Colonic mucosa (tissue), 4 donors: ENCODE data around the gene CYS1. TPM values are rescaled to one million over a fixed set of nuclear protein-coding genes. Genes with fewer than 3 reads are reported as not detected.
"Not testable (repeated sequence)": the region's sequence is repeated elsewhere in the genome, so short reads cannot be mapped to it uniquely, and the experiment has no call there.

Experiments
- DNase-seq: peaks from one replicate; pipeline ENCODE4 v3.0.0-alpha.2; 2020
- H3K27ac ChIP-seq: fragments of 200-600 bp; one replicate; pipeline ENCODE4 v1.8.0; 2021
- H3K27me3 ChIP-seq: fragments of 200-600 bp; one replicate; pipeline ENCODE4 v1.8.0; 2021
- H3K36me3 ChIP-seq: fragments of 200-600 bp; one replicate; pipeline ENCODE4 v1.8.0; 2021
- H3K4me1 ChIP-seq: fragments of 200-600 bp; one replicate; pipeline ENCODE4 v1.8.0; 2021; ENCODE audit warnings: mild to moderate bottlenecking
- H3K4me3 ChIP-seq: fragments of 200-600 bp; one replicate; pipeline ENCODE4 v1.8.0; 2021
- H3K9ac ChIP-seq, 2 donors: one replicate each; pipeline ENCODE4 v1.7.0; 2013; ENCODE audit warnings: control low read depth in 2 of 2, low read depth in 2 of 2, low read length in 2 of 2
- H3K9me3 ChIP-seq: fragments of 200-600 bp; one replicate; pipeline ENCODE4 v1.8.0; 2021
- CTCF ChIP-seq: fragments of 200-600 bp; IDR thresholded peaks from one replicate; pipeline ENCODE4 v1.8.0; 2022; ENCODE audit warnings: antibody characterized with exemption, mild to moderate bottlenecking
- intact Hi-C: fragments of 100-400 bp; cut with DNase I; formaldehyde crosslinking; loops from one replicate; pipeline ENCODE4 v1.14.1; 2022
- total RNA-seq, 2 donors: library from RNA; stranded (reverse); fragmentation: NEBNext Ultra II Directional in 1 of 2; extraction: Animal tissue kit (Norgen Biotek cat#: 25700) in 1 of 2; gene quantifications; one replicate each; pipeline ENCODE4 v1.2.1, GENCODE V29; 2021
- donor health status: healthy.
- donor health status: DM: no; HTN: no; CAD: no.
- donor health status: DM: no; HTN: no; CAD: no.

The CYS1 gene
- total RNA-seq, 2 donors from 2014 or later: 0.52 to 2.5 TPM

GRCh38 chr2:10097352-10098148, 17.3 kb upstream of the CYS1 start:
- H3K27me3 ChIP-seq: no peaks in the 10 kb centered on the region
- no peaks in the 10 kb centered on the region for H3K36me3 ChIP-seq
- DNase-seq: peak; percentile 74
- H3K9ac ChIP-seq: no peak overlapping the region
- H3K9me3 ChIP-seq: no peaks in the 10 kb centered on the region
- TF ChIP-seq CTCF: peak; percentile 92
- H3K27ac ChIP-seq: no peak overlapping the region
- H3K4me3 ChIP-seq: no peak overlapping the region
- H3K4me1 ChIP-seq: no peaks in the 10 kb centered on the region
- intact Hi-C loops: no loop called here

GRCh38 chr2:10096641-10097040, 16.4 kb upstream of the CYS1 start:
- no peak for DNase-seq
- Histone ChIP-seq H3K9me3 (no peaks in the 10 kb centered on the region), H3K27me3 (peaks cover under 1% of the 10 kb centered on the region), H3K4me3 (no peak overlapping the region), H3K9ac (no peak overlapping the region), H3K27ac (no peak overlapping the region), H3K4me1 (no peaks in the 10 kb centered on the region), H3K36me3 (no peaks in the 10 kb centered on the region)
- intact Hi-C loops: no loop called here
- no peak for TF ChIP-seq CTCF

- intact Hi-C loops: no loop called here
- H3K4me3 ChIP-seq: no peak overlapping the region
- H3K27me3 ChIP-seq: peaks cover 7% of the 10 kb centered on the region
- H3K36me3 ChIP-seq: no peaks in the 10 kb centered on the region
- no peak for TF ChIP-seq CTCF
- H3K9ac ChIP-seq: no peak overlapping the region
- DNase-seq: no peak
- no peaks in the 10 kb centered on the region for H3K4me1 ChIP-seq
- H3K9me3 ChIP-seq: no peaks in the 10 kb centered on the region
- H3K27ac ChIP-seq: no peak overlapping the region
Observed at GRCh38 chr2:10095175-10095574, 15.0 kb upstream of the CYS1 start.

GRCh38 chr2:10094271-10094814, 14.1 kb upstream of the CYS1 start:
- Histone ChIP-seq H3K9me3 (no peaks in the 10 kb centered on the region), H3K36me3 (no peaks in the 10 kb centered on the region), H3K4me3 (no peak overlapping the region), H3K27me3 (peaks cover 7% of the 10 kb centered on the region), H3K4me1 (no peaks in the 10 kb centered on the region), H3K27ac (no peak overlapping the region), H3K9ac (no peak overlapping the region)
- intact Hi-C loops: no loop called here
- TF ChIP-seq CTCF: no peak
- no peak for DNase-seq

GRCh38 chr2:10091889-10092244, 11.7 kb upstream of the CYS1 start:
- H3K4me1 ChIP-seq, H3K4me3 ChIP-seq, intact Hi-C loops, H3K9ac ChIP-seq, H3K36me3 ChIP-seq, DNase-seq, H3K27me3 ChIP-seq, H3K9me3 ChIP-seq, H3K27ac ChIP-seq: not testable (repeated sequence)

- H3K36me3 ChIP-seq: no peaks in the 10 kb centered on the region
- peak overlapping the region in 1 of 2 donors; percentile 35 for H3K9ac ChIP-seq
- no peak overlapping the region for H3K27ac ChIP-seq
- TF ChIP-seq CTCF: no peak
- peak; percentile 58 for DNase-seq
- peak overlapping the region; percentile 2 for H3K4me3 ChIP-seq
- no peaks in the 10 kb centered on the region for H3K4me1 ChIP-seq
- intact Hi-C loops: no loop called here
- H3K27me3 ChIP-seq: peaks cover 7% of the 10 kb centered on the region
- no peaks in the 10 kb centered on the region for H3K9me3 ChIP-seq
Observed at GRCh38 chr2:10091182-10091888, 11.1 kb upstream of the CYS1 start.
